Large intestine (tissue), 3 donors: ENCODE measurements around the gene GPR152. TPM values are rescaled to one million over a fixed set of nuclear protein-coding genes. Genes with fewer than 3 reads are reported as not detected.
"Not testable (repeated sequence)": the region's sequence is repeated elsewhere in the genome, so short reads cannot be mapped to it uniquely, and the experiment has no call there.

ENCODE experiments used
- DNase-seq, 2 donors: peaks; one replicate each; pipeline versions ENCODE4 v3.0.0 to v3.0.0-alpha.2; 2013
- H3K27ac ChIP-seq: one replicate; pipeline ENCODE4 v1.5.1; 2013; ENCODE audit warnings: low read length
- H3K27me3 ChIP-seq: 2 replicates; pipeline ENCODE4 v1.6.1; 2013; ENCODE audit warnings: low read length; ENCODE audit not compliant: control insufficient read depth, insufficient read depth
- H3K36me3 ChIP-seq: 2 replicates; pipeline ENCODE4 v1.6.1; 2013; ENCODE audit warnings: low read length; ENCODE audit not compliant: control insufficient read depth, insufficient read depth
- H3K4me1 ChIP-seq: one replicate; pipeline ENCODE4 v1.6.1; 2013; ENCODE audit warnings: low read length; ENCODE audit not compliant: control insufficient read depth, insufficient read depth
- H3K4me3 ChIP-seq: one replicate; pipeline ENCODE4 v1.5.1; 2013; ENCODE audit warnings: low read length
- H3K9me3 ChIP-seq: one replicate; pipeline ENCODE4 v1.6.1; 2013; ENCODE audit warnings: mild to moderate bottlenecking, low read depth, low read length, moderate library complexity; ENCODE audit not compliant: control insufficient read depth
- WGBS: methylation state at CpG from one replicate; pipeline ENCODE4 v1.1.5; 2013; ENCODE audit warnings: low lambda C conversion rate; ENCODE audit not compliant: insufficient coverage; 5-methylcytosine and 5-hydroxymethylcytosine counted together
- polyA plus RNA-seq: library from polyadenylated mRNA; unstranded; fragments of 120-200 nt; gene quantifications from one replicate; pipeline ENCODE4 v1.2.1, GENCODE V29; 2013

The GPR152 gene
- polyA plus RNA-seq, 1 donor = not detected

- no peaks in the 10 kb centered on the region for H3K9me3 ChIP-seq
- no peak overlapping the region for H3K27ac ChIP-seq
- H3K27me3 ChIP-seq = no peaks in the 10 kb centered on the region
- DNase-seq = no peak
- peaks cover 14% of the 10 kb centered on the region for H3K4me1 ChIP-seq
- no peak overlapping the region for H3K4me3 ChIP-seq
- WGBS = 70% methylated on average over 4 of the region's 8 CpGs
- no peaks in the 10 kb centered on the region for H3K36me3 ChIP-seq
Observed at GRCh38 chr11:67470337-67471002, 17.9 kb upstream of the GPR152 start.

GRCh38 chr11:67469508-67469811 is 16.9 kb upstream of the GPR152 start:
- peak overlapping the region; percentile 96 for H3K4me3 ChIP-seq
- no peaks in the 10 kb centered on the region for H3K27me3 ChIP-seq
- H3K36me3 ChIP-seq = no peaks in the 10 kb centered on the region
- WGBS = no CpG with 5 or more reads among the region's 9 CpGs
- peaks cover 14% of the 10 kb centered on the region for H3K4me1 ChIP-seq
- DNase-seq = no peak
- no peaks in the 10 kb centered on the region for H3K9me3 ChIP-seq
- peak overlapping the region; percentile 81 for H3K27ac ChIP-seq

GRCh38 chr11:67468759-67469507 is 16.4 kb upstream of the GPR152 start, which contains the start of gene TMEM134:
TSS of gene TMEM134 (minus strand) at chr11:67469251. CDS start at chr11:67469192, 59 bp downstream.
- H3K27ac ChIP-seq = peak within 1 kb of the TSS; percentile 93
- H3K4me3 ChIP-seq = peak within 1 kb of the TSS; percentile 96
- no peaks in the 10 kb centered on the region for H3K36me3 ChIP-seq
- no CpG with 5 or more reads among the region's 76 CpGs for WGBS
- peak; percentile 92 for DNase-seq
- peaks cover 3% of the 10 kb centered on the region for H3K9me3 ChIP-seq
- H3K27me3 ChIP-seq = no peaks in the 10 kb centered on the region
- H3K4me1 ChIP-seq = peaks cover 19% of the 10 kb centered on the region

GRCh38 chr11:67468456-67468758 is 15.9 kb upstream of the GPR152 start:
- Histone ChIP-seq H3K27ac (peak overlapping the region; percentile 93), H3K4me1 (peaks cover 22% of the 10 kb centered on the region), H3K27me3 (no peaks in the 10 kb centered on the region), H3K4me3 (peak overlapping the region; percentile 96), H3K9me3 (peaks cover 6% of the 10 kb centered on the region), H3K36me3 (no peaks in the 10 kb centered on the region)
- WGBS = no CpG with 5 or more reads among the region's 6 CpGs
- DNase-seq = no peak

- no peaks in the 10 kb centered on the region for H3K36me3 ChIP-seq
- H3K9me3 ChIP-seq = peaks cover 6% of the 10 kb centered on the region
- WGBS = no CpG with 5 or more reads among the region's 5 CpGs
- H3K4me3 ChIP-seq = peak overlapping the region; percentile 96
- DNase-seq = peak in 1 of 2 donors; percentile 54
- peaks cover 22% of the 10 kb centered on the region for H3K4me1 ChIP-seq
- H3K27me3 ChIP-seq = no peaks in the 10 kb centered on the region
- peak overlapping the region; percentile 93 for H3K27ac ChIP-seq
Observed at GRCh38 chr11:67468056-67468455, 15.5 kb upstream of the GPR152 start.

- H3K4me1 ChIP-seq = peaks cover 22% of the 10 kb centered on the region
- H3K36me3 ChIP-seq = no peaks in the 10 kb centered on the region
- no peak overlapping the region for H3K27ac ChIP-seq
- peaks cover 6% of the 10 kb centered on the region for H3K9me3 ChIP-seq
- DNase-seq = no peak
- WGBS = no CpG with 5 or more reads among the region's 11 CpGs
- no peaks in the 10 kb centered on the region for H3K27me3 ChIP-seq
- H3K4me3 ChIP-seq = peak overlapping the region; percentile 96
Observed at GRCh38 chr11:67466962-67467771, 14.6 kb upstream of the GPR152 start.

GRCh38 chr11:67466367-67466766 is 13.8 kb upstream of the GPR152 start:
- peaks cover 6% of the 10 kb centered on the region for H3K9me3 ChIP-seq
- H3K27me3 ChIP-seq = no peaks in the 10 kb centered on the region
- H3K4me1 ChIP-seq = peaks cover 22% of the 10 kb centered on the region
- no peak for DNase-seq
- H3K4me3 ChIP-seq = no peak overlapping the region
- H3K27ac ChIP-seq = no peak overlapping the region
- no CpG with 5 or more reads among the region's 5 CpGs for WGBS
- no peaks in the 10 kb centered on the region for H3K36me3 ChIP-seq

GRCh38 chr11:67465530-67465929 is 13.0 kb upstream of the GPR152 start:
- H3K9me3 ChIP-seq, DNase-seq, H3K27me3 ChIP-seq, H3K36me3 ChIP-seq: not testable (repeated sequence)
- H3K4me3 ChIP-seq = peak overlapping the region; percentile 78
- H3K27ac ChIP-seq = peak overlapping the region; percentile 90
- no CpG with 5 or more reads among the region's 2 CpGs for WGBS
- H3K4me1 ChIP-seq = peaks cover 22% of the 10 kb centered on the region

- peak in 1 of 2 donors; percentile 39 for DNase-seq
- no CpG with 5 or more reads among the region's 3 CpGs for WGBS
- no peaks in the 10 kb centered on the region for H3K36me3 ChIP-seq
- no peaks in the 10 kb centered on the region for H3K27me3 ChIP-seq
- H3K27ac ChIP-seq = peak overlapping the region; percentile 90
- H3K4me3 ChIP-seq = peak overlapping the region; percentile 78
- peaks cover 6% of the 10 kb centered on the region for H3K9me3 ChIP-seq
- H3K4me1 ChIP-seq = peaks cover 22% of the 10 kb centered on the region
Observed at GRCh38 chr11:67465189-67465510, 12.6 kb upstream of the GPR152 start.

GRCh38 chr11:67464411-67465188 is 12.1 kb upstream of the GPR152 start:
- peaks cover 6% of the 10 kb centered on the region for H3K9me3 ChIP-seq
- peak; percentile 82 to 89 for DNase-seq
- peaks cover 22% of the 10 kb centered on the region for H3K4me1 ChIP-seq
- peak overlapping the region; percentile 90 for H3K27ac ChIP-seq
- no peaks in the 10 kb centered on the region for H3K36me3 ChIP-seq
- no CpG with 5 or more reads among the region's 56 CpGs for WGBS
- H3K4me3 ChIP-seq = peak overlapping the region; percentile 78
- no peaks in the 10 kb centered on the region for H3K27me3 ChIP-seq
